ENCODE results near the gene RRP9.

Gene RRP9

GRCh38 chr3:51941463-51941797, 274 bp downstream of the RRP9 start:
- DNase-seq (ENCODE audit: low spot score), result no peak
- H3K36me3 ChIP-seq (ENCODE audit: low read depth), result peaks cover 21% of the 10 kb centered on the region
- H3K27ac ChIP-seq (ENCODE audit: poor library complexity, severe bottlenecking), result peak overlapping the region; percentile 12
- TF ChIP-seq CTCF (IDR thresholded peaks at IDR 0.05; ENCODE audit: poor library complexity, severe bottlenecking), result no peak
- H3K27me3 ChIP-seq (ENCODE audit: insufficient read depth, poor library complexity, severe bottlenecking), result no peaks in the 10 kb centered on the region
- H3K9me3 ChIP-seq (ENCODE audit: severe bottlenecking), result no peaks in the 10 kb centered on the region
- peak overlapping the region; percentile 58 for H3K4me3 ChIP-seq (ENCODE audit: severe bottlenecking)
- ATAC-seq (ENCODE audit: low read depth), result no peak; the same call in 2 of the 3 replicates
- peaks cover 9% of the 10 kb centered on the region for H3K4me1 ChIP-seq (ENCODE audit: insufficient read depth, poor library complexity, severe bottlenecking)

- peak overlapping the region; percentile 58 for H3K4me3 ChIP-seq (ENCODE audit: severe bottlenecking)
- H3K27me3 ChIP-seq (ENCODE audit: insufficient read depth, poor library complexity, severe bottlenecking), result no peaks in the 10 kb centered on the region
- peaks cover 9% of the 10 kb centered on the region for H3K4me1 ChIP-seq (ENCODE audit: insufficient read depth, poor library complexity, severe bottlenecking)
- TF ChIP-seq CTCF (IDR thresholded peaks at IDR 0.05; ENCODE audit: poor library complexity, severe bottlenecking), result no peak
- DNase-seq (ENCODE audit: low spot score) (no peak), ATAC-seq (ENCODE audit: low read depth) (no peak)
- no peaks in the 10 kb centered on the region for H3K9me3 ChIP-seq (ENCODE audit: severe bottlenecking)
- peaks cover 27% of the 10 kb centered on the region for H3K36me3 ChIP-seq (ENCODE audit: low read depth)
- peak overlapping the region; percentile 12 for H3K27ac ChIP-seq (ENCODE audit: poor library complexity, severe bottlenecking)
These were observed 849 bp downstream of the RRP9 start for GRCh38 chr3:51940648-51941462.

GRCh38 chr3:51938780-51939425, 2.8 kb downstream of the RRP9 start:
- H3K27me3 ChIP-seq (ENCODE audit: insufficient read depth, poor library complexity, severe bottlenecking), result no peaks in the 10 kb centered on the region
- H3K36me3 ChIP-seq (ENCODE audit: low read depth), result peaks cover 43% of the 10 kb centered on the region
- no peak overlapping the region for H3K27ac ChIP-seq (ENCODE audit: poor library complexity, severe bottlenecking)
- no peak overlapping the region for H3K4me3 ChIP-seq (ENCODE audit: severe bottlenecking)
- TF ChIP-seq CTCF (IDR thresholded peaks at IDR 0.05; ENCODE audit: poor library complexity, severe bottlenecking), result no peak
- peaks cover 9% of the 10 kb centered on the region for H3K4me1 ChIP-seq (ENCODE audit: insufficient read depth, poor library complexity, severe bottlenecking)
- no peaks in the 10 kb centered on the region for H3K9me3 ChIP-seq (ENCODE audit: severe bottlenecking)
- DNase-seq (ENCODE audit: low spot score) (no peak), ATAC-seq (ENCODE audit: low read depth) (no peak)

DNA sequence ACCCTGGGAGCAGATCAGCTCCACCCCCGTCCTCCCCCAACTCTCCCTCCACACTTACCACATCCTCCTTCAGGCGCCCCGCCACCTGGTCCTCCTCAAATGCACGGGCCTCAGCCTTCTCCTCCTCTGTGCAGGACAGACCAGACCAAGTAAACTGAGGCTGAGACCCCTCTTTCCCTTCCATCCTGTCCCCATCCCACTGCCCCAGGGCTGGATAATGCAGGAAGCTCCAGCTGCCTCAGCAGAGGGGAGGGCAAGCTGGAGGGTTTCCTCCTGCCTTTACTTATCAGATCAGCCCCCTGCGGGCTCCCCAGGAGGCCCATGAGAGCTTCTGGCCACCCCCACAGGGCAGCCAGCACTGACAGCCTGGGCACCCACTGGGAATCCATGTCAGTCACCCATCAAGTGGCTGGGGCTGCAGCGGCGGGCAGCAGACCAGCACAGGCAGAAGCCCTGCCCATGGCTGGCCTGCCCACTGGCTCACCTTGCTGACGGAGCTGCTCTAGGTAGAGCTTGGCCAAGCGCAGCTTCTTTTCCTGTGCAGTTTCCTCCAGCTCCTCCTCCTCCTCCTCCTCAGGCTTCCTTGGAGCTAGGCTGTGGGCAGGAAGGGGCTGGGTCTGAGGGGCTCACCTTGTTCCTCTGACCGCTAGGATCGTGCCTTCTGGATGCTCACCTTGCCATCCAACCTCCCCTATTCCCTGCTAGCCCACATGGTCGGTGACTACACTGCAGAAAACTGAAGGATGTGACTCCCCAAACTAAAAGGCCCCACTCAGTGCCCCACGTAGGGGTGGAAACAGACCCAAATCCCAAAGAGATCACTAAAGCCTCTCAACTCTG, 3.9 kb downstream of the RRP9 start:
- Histone ChIP-seq H3K27ac (ENCODE audit: poor library complexity, severe bottlenecking) (no peak overlapping the region), H3K36me3 (ENCODE audit: low read depth) (peaks cover 43% of the 10 kb centered on the region), H3K9me3 (ENCODE audit: severe bottlenecking) (no peaks in the 10 kb centered on the region), H3K4me3 (ENCODE audit: severe bottlenecking) (no peak overlapping the region), H3K4me1 (ENCODE audit: insufficient read depth, poor library complexity, severe bottlenecking) (peaks cover 6% of the 10 kb centered on the region), H3K27me3 (ENCODE audit: insufficient read depth, poor library complexity, severe bottlenecking) (no peaks in the 10 kb centered on the region)
- DNase-seq (ENCODE audit: low spot score), result no peak
- no peak for ATAC-seq (ENCODE audit: low read depth)
- TF ChIP-seq CTCF (IDR thresholded peaks at IDR 0.05; ENCODE audit: poor library complexity, severe bottlenecking), result no peak

Data from RWPE2 (cell line).